ENCODE results near the gene DCST2. TPM values are rescaled to one million over a fixed set of nuclear protein-coding genes. Genes with fewer than 3 reads are reported as not detected.

The DCST2 gene
- total and polyA plus RNA-seq, 4 donors, result 0.31 to 1.7 (median 1.2) TPM

DNA sequence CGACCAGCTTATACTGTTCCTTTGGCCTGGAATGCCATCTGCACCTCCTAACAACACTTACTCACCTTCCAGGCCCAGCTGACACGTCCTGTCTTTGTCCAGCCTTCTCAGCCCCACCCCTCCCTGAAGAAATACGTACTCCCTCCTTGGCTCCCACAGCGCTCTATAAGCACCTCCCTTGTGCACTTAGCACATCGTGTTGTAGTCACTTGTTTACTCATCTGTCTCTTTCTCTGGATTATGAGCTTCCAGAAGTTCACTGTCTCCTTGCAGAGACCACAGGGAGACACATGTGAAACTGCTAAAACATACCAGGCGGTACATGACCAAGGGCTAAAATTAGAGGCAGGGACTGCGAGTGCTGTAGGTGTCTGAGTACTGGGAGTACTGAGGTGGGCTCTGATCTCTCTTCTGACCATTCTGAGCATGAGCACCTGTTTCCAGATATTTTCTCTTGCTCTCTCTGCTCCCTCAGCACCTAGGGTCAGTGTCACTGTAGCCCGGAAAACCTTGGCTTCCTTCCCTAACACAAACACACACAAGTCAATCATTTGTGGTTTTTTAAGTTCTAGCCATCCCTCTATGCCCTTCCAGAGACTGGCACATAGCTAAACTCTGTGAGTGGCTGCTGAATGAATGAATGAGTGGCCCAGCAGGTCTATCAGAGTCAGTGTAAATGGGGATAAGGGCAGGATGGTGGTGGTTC, 5.2 kb upstream of the DCST2 start:
- no peaks in the 10 kb centered on the region for H3K27me3 ChIP-seq (ENCODE audit: control insufficient read depth in 3 of 3, insufficient read depth in 3 of 3, low read length in 2 of 3)
- H3K4me3 ChIP-seq, result no peak overlapping the region
- ATAC-seq (ENCODE audit: insufficient read depth, low FRiP score), result peak; percentile 60
- WGBS, 2 donors, result 26 to 27% methylated on average over 8 of the region's 8 CpGs
- no peak overlapping the region for H3K9ac ChIP-seq (ENCODE audit: insufficient read depth in 1 of 2, low read length in 2 of 2)
- no peaks in the 10 kb centered on the region for H3K36me3 ChIP-seq (ENCODE audit: control insufficient read depth in 4 of 4, insufficient read depth in 4 of 4, low read length in 4 of 4)
- DNase-seq, result no peak
- H3K4me1 ChIP-seq (ENCODE audit: control insufficient read depth in 5 of 5, insufficient read depth in 5 of 5, low read length in 5 of 5), result peaks cover 0 to 5% (median 0%) of the 10 kb centered on the region in 5 donors
- no peak overlapping the region for H3K27ac ChIP-seq (ENCODE audit: low read depth in 1 of 2, low read length in 1 of 2)
- TF ChIP-seq, protein P1, sequence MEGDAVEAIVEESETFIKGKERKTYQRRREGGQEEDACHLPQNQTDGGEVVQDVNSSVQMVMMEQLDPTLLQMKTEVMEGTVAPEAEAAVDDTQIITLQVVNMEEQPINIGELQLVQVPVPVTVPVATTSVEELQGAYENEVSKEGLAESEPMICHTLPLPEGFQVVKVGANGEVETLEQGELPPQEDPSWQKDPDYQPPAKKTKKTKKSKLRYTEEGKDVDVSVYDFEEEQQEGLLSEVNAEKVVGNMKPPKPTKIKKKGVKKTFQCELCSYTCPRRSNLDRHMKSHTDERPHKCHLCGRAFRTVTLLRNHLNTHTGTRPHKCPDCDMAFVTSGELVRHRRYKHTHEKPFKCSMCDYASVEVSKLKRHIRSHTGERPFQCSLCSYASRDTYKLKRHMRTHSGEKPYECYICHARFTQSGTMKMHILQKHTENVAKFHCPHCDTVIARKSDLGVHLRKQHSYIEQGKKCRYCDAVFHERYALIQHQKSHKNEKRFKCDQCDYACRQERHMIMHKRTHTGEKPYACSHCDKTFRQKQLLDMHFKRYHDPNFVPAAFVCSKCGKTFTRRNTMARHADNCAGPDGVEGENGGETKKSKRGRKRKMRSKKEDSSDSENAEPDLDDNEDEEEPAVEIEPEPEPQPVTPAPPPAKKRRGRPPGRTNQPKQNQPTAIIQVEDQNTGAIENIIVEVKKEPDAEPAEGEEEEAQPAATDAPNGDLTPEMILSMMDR (IDR thresholded peaks at IDR 0.05; ENCODE audit: control extremely low read depth, extremely low read depth), result no peak
- H3K9me3 ChIP-seq (ENCODE audit: control insufficient read depth in 4 of 4, insufficient read depth in 3 of 4, low read length in 3 of 4), result no peaks in the 10 kb centered on the region

DNA sequence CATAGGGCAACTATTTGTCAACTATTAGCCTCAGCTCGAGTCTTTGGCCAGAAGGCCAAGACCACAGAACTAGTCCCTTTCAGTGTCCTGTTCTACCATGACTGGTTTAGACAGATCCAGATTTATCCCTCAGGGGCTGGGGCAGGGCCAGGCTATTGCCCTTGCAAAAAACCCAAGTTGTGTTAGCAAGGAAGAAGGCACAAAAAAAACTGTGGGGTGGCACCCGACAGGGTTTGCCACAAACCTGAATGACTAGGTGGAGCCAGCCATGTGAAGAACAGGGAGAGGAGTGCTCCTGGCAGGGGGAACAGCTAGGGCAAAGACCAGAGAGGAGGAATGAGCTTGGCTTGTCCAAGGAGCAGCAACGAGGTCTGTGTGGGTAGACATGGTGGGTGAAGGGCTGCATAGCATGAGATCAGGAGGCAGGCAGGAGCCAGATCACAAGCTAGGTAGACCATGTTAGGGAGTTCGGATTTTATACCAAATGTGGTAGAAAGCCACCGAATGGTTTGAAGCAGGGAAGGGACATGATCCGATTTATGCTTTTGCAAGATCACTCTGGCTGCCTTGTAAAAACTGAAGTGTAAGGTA, 4.4 kb upstream of the DCST2 start:
- H3K36me3 ChIP-seq (ENCODE audit: control insufficient read depth in 4 of 4, insufficient read depth in 4 of 4, low read length in 4 of 4), result no peaks in the 10 kb centered on the region
- no peak overlapping the region for H3K9ac ChIP-seq (ENCODE audit: insufficient read depth in 1 of 2, low read length in 2 of 2)
- peaks cover 0 to 5% (median 0%) of the 10 kb centered on the region in 5 donors for H3K4me1 ChIP-seq (ENCODE audit: control insufficient read depth in 5 of 5, insufficient read depth in 5 of 5, low read length in 5 of 5)
- TF ChIP-seq, protein P1 (IDR thresholded peaks at IDR 0.05; ENCODE audit: control extremely low read depth, extremely low read depth), result no peak
- no peaks in the 10 kb centered on the region for H3K27me3 ChIP-seq (ENCODE audit: control insufficient read depth in 3 of 3, insufficient read depth in 3 of 3, low read length in 2 of 3)
- DNase-seq (no peak), ATAC-seq (ENCODE audit: insufficient read depth, low FRiP score) (no peak)
- no peak overlapping the region for H3K4me3 ChIP-seq
- H3K27ac ChIP-seq (ENCODE audit: low read depth in 1 of 2, low read length in 1 of 2), result no peak overlapping the region
- WGBS, 2 donors, result 84 to 90% methylated on average over 6 of the region's 6 CpGs
- H3K9me3 ChIP-seq (ENCODE audit: control insufficient read depth in 4 of 4, insufficient read depth in 3 of 4, low read length in 3 of 4), result no peaks in the 10 kb centered on the region

DNA sequence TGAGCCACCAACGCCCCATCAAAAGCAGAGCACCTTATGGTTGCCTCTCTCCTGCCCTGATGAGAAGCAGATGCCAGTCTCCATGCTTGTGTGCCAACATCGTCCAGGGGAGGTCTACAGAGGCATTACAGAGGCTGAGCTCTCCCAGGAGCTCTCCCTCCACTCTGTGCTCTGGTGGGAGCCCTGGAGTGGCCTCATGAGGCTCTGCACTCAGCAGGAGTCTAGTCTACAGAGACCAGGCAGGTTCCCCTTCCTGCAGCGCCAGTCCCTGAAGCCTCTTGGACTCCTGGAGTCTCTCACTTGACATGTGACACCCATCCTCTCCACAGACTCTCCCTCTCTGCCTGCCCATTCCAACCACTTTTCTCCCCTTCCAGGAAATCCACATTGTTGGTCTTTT, 3.5 kb upstream of the DCST2 start:
- Histone ChIP-seq H3K27me3 (ENCODE audit: control insufficient read depth in 3 of 3, insufficient read depth in 3 of 3, low read length in 2 of 3) (no peaks in the 10 kb centered on the region), H3K9me3 (ENCODE audit: control insufficient read depth in 4 of 4, insufficient read depth in 3 of 4, low read length in 3 of 4) (no peaks in the 10 kb centered on the region), H3K4me3 (no peak overlapping the region), H3K4me1 (ENCODE audit: control insufficient read depth in 5 of 5, insufficient read depth in 5 of 5, low read length in 5 of 5) (peaks cover 0 to 5% (median 0%) of the 10 kb centered on the region in 5 donors), H3K27ac (ENCODE audit: low read depth in 1 of 2, low read length in 1 of 2) (no peak overlapping the region), H3K36me3 (ENCODE audit: control insufficient read depth in 4 of 4, insufficient read depth in 4 of 4, low read length in 4 of 4) (no peaks in the 10 kb centered on the region), H3K9ac (ENCODE audit: insufficient read depth in 1 of 2, low read length in 2 of 2) (no peak overlapping the region)
- ATAC-seq (ENCODE audit: insufficient read depth, low FRiP score) (no peak), DNase-seq (no peak)
- TF ChIP-seq, protein P1 (IDR thresholded peaks at IDR 0.05; ENCODE audit: control extremely low read depth, extremely low read depth), result no peak
- 90% methylated on average over 3 of the region's 3 CpGs for WGBS, 2 donors
